ENCODE data around the gene OPN5. TPM values are rescaled to one million over a fixed set of nuclear protein-coding genes. Genes with fewer than 3 reads are reported as not detected.

OPN5 gene
- total RNA-seq: under 1 TPM in 1 of 2 donors, not detected in 1; 0.85 TPM

- intact Hi-C loops (cut with DNase I): loop anchor here (5.0 kb wide), 1 partner anchor 149 kb away; no protein-coding TSS in a partner anchor
- 87% methylated on average over 8 of the region's 8 CpGs for WGBS
- no peaks in the 10 kb centered on the region for H3K9me3 ChIP-seq
- no peak for DNase-seq (ENCODE audit: low spot score)
- H3K36me3 ChIP-seq: no peaks in the 10 kb centered on the region
- no peaks in the 10 kb centered on the region for H3K27me3 ChIP-seq (replicated peaks; ENCODE audit: insufficient read depth)
- no peak within 1 kb of the TSS for H3K27ac ChIP-seq
- TF ChIP-seq CTCF (IDR thresholded peaks at IDR 0.05) (no peak), POLR2AphosphoS5 (IDR thresholded peaks at IDR 0.05) (no peak), POLR2A (IDR thresholded peaks at IDR 0.05) (no peak)
- H3K4me1 ChIP-seq (replicated peaks): no peaks in the 10 kb centered on the region
- no peak within 1 kb of the TSS for H3K4me3 ChIP-seq
These were observed at the start of gene OPN5 for GRCh38 chr6:47781732-47782131. OPN5 (plus strand) TSS chr6:47782032; CDS start chr6:47782067, 35 bp downstream.

- no peaks in the 10 kb centered on the region for H3K36me3 ChIP-seq
- intact Hi-C loops (cut with DNase I): no loop called here
- peak in 3 of 4 experiments; percentile 27 to 68 (median 62) for TF ChIP-seq CTCF (IDR thresholded peaks at IDR 0.05)
- no peak for TF ChIP-seq POLR2A (IDR thresholded peaks at IDR 0.05)
- H3K4me1 ChIP-seq (replicated peaks): no peaks in the 10 kb centered on the region
- H3K27ac ChIP-seq: no peak overlapping the region
- peak; percentile 13 for DNase-seq (ENCODE audit: low spot score)
- 37% methylated on average over 2 of the region's 2 CpGs for WGBS
- no peaks in the 10 kb centered on the region for H3K27me3 ChIP-seq (replicated peaks; ENCODE audit: insufficient read depth)
- H3K4me3 ChIP-seq: no peak overlapping the region
- no peaks in the 10 kb centered on the region for H3K9me3 ChIP-seq
These were observed 47.8 kb upstream of the OPN5 start for GRCh38 chr6:47733879-47734558.

- H3K4me1 ChIP-seq (replicated peaks): no peaks in the 10 kb centered on the region
- no peak overlapping the region for H3K4me3 ChIP-seq
- no peak for DNase-seq (ENCODE audit: low spot score)
- intact Hi-C loops (cut with DNase I): no loop called here
- WGBS: 78% methylated on average over 4 of the region's 4 CpGs
- H3K9me3 ChIP-seq: no peaks in the 10 kb centered on the region
- H3K27ac ChIP-seq: no peak overlapping the region
- H3K36me3 ChIP-seq: no peaks in the 10 kb centered on the region
- TF ChIP-seq CTCF (IDR thresholded peaks at IDR 0.05): no peak
- TF ChIP-seq POLR2A (IDR thresholded peaks at IDR 0.05): no peak
- no peak for TF ChIP-seq POLR2AphosphoS5 (IDR thresholded peaks at IDR 0.05)
- H3K27me3 ChIP-seq (replicated peaks; ENCODE audit: insufficient read depth): no peaks in the 10 kb centered on the region
These were observed 46.9 kb upstream of the OPN5 start for GRCh38 chr6:47734831-47735481.

- Histone ChIP-seq H3K36me3 (no peaks in the 10 kb centered on the region), H3K27me3 (replicated peaks; ENCODE audit: insufficient read depth) (no peaks in the 10 kb centered on the region), H3K9me3 (no peaks in the 10 kb centered on the region), H3K4me3 (no peak overlapping the region), H3K4me1 (replicated peaks) (no peaks in the 10 kb centered on the region), H3K27ac (no peak overlapping the region)
- intact Hi-C loops (cut with DNase I): no loop called here
- TF ChIP-seq POLR2AphosphoS5 (IDR thresholded peaks at IDR 0.05): no peak
- TF ChIP-seq CTCF (IDR thresholded peaks at IDR 0.05): no peak
- no peak for TF ChIP-seq POLR2A (IDR thresholded peaks at IDR 0.05)
- WGBS: 67% methylated on average over 7 of the region's 7 CpGs
- DNase-seq (ENCODE audit: low spot score): no peak
These were observed 45.6 kb upstream of the OPN5 start for GRCh38 chr6:47736083-47736700.
